Measurements from ENCODE around the gene CAMK2A. TPM values are rescaled to one million over a fixed set of nuclear protein-coding genes. Genes with fewer than 3 reads are reported as not detected.

CAMK2A gene
- total and polyA plus RNA-seq, 2 donors (not counting 3 experiments of a cell fraction or from before 2014, with no cell fraction given): not detected

GRCh38 chr5:150312518-150312917 is 22.9 kb upstream of the CAMK2A start:
- H4K20me1 ChIP-seq (replicated peaks; ENCODE audit: control insufficient read depth, extremely low read depth, insufficient read depth, low read length): no peaks in the 10 kb centered on the region
- POLR2A ChIA-PET: no interaction called here
- H3K9me1 ChIP-seq (replicated peaks; ENCODE audit: control insufficient read depth, extremely low read depth, insufficient read depth, low read length): no peaks in the 10 kb centered on the region
- no peak overlapping the region for H3K27ac ChIP-seq (ENCODE audit: insufficient read depth, low read depth, low read length)
- CTCF ChIA-PET: no interaction called here
- intact Hi-C loops (cut with micrococcal nuclease) (no loop called here), dilution Hi-C loops (cut with MboI; ENCODE audit: extremely low pct_ligation_motif_present, low sequenced_read_pairs) (no loop called here)
- peaks cover 0 to 9% of the 10 kb centered on the region in 2 experiments for H3K27me3 ChIP-seq (ENCODE audit: control insufficient read depth in 2 of 2, insufficient read depth in 2 of 2, low read length in 2 of 2)
- H2AFZ ChIP-seq (ENCODE audit: low read depth, low read length): no peak overlapping the region
- DNase-seq (ENCODE audit: low read depth, low spot score) (no peak), FAIRE-seq (no peak)
- BruUV-seq (replicated peaks): no TSS peak
- peaks cover 3% of the 10 kb centered on the region for H3K4me1 ChIP-seq (ENCODE audit: control insufficient read depth, extremely low read depth, insufficient read depth, low read length)
- no peak overlapping the region for H3K4me3 ChIP-seq (replicated peaks in 1 of 3; ENCODE audit: insufficient read depth in 1 of 3, low read depth in 1 of 3, low read length in 3 of 3)
- no peak overlapping the region for H3K4me2 ChIP-seq (ENCODE audit: insufficient read depth, low read length)
- no peak overlapping the region for H3K9ac ChIP-seq (replicated peaks; ENCODE audit: extremely low read depth, insufficient read depth, low read length)
- H3K79me2 ChIP-seq (ENCODE audit: control insufficient read depth, insufficient read depth, low read length): no peaks in the 10 kb centered on the region
- no peaks in the 10 kb centered on the region for H3K9me3 ChIP-seq (replicated peaks; ENCODE audit: control insufficient read depth, insufficient read depth, low read length)
- H3K36me3 ChIP-seq (ENCODE audit: control insufficient read depth in 2 of 2, extremely low read depth in 1 of 2, insufficient read depth in 2 of 2, low read length in 2 of 2): no peaks in the 10 kb centered on the region
- TF ChIP-seq, protein P1, sequence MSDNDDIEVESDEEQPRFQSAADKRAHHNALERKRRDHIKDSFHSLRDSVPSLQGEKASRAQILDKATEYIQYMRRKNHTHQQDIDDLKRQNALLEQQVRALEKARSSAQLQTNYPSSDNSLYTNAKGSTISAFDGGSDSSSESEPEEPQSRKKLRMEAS (IDR thresholded peaks at IDR 0.05; ENCODE audit: insufficient read depth, insufficient read length): no peak
- TF ChIP-seq MYC (IDR thresholded peaks at IDR 0.05; ENCODE audit: low read depth, low read length) (no peak), POLR2A (IDR thresholded peaks at IDR 0.05; ENCODE audit: low read depth, low read length) (no peak), POLR2AphosphoS5 (IDR thresholded peaks at IDR 0.05; ENCODE audit: insufficient read depth, low read depth, low read length) (no peak), JUN (IDR thresholded peaks at IDR 0.05; ENCODE audit: borderline replicate concordance, insufficient read depth, insufficient read length, low read depth) (no peak), GATA2 (IDR thresholded peaks at IDR 0.05; ENCODE audit: insufficient read depth, insufficient read length, low read depth, low read length) (no peak), EZH2 (IDR thresholded peaks at IDR 0.05; ENCODE audit: borderline replicate concordance, low read depth, low read length, severe bottlenecking) (no peak), FOS (IDR thresholded peaks at IDR 0.05; ENCODE audit: borderline replicate concordance, insufficient read depth, low read length) (no peak), CTCF (IDR thresholded peaks at IDR 0.05; ENCODE audit: extremely low read depth in 1 of 2, insufficient read depth in 1 of 2, low read depth in 1 of 2, low read length in 2 of 2) (no peak)

Measured in endothelial cell of umbilical vein (primary cell).